Nephron progenitor cell (in vitro differentiated cells): Measurements from ENCODE around the gene DYRK1A.
"Not testable (repeated sequence)": the region's sequence is repeated elsewhere in the genome, so short reads cannot be mapped to it uniquely, and the experiment has no call there.

ENCODE experiments used
- DNase-seq: peaks from one replicate; pipeline ENCODE4 v3.0.0; 2021
- H3K27ac Mint-ChIP-seq: 2 replicates; pipeline ENCODE4 v1.8.0; 2021; ENCODE audit warnings: mild to moderate bottlenecking, moderate library complexity, mixed read lengths
- H3K27me3 Mint-ChIP-seq: 2 replicates; pipeline ENCODE4 v1.8.0; 2021; ENCODE audit warnings: mild to moderate bottlenecking, low read depth, mixed read lengths; ENCODE audit not compliant: poor library complexity
- H3K36me3 Mint-ChIP-seq: 2 replicates; pipeline ENCODE4 v1.8.0; 2021; ENCODE audit warnings: low read depth, mixed read lengths
- H3K4me1 Mint-ChIP-seq: 2 replicates; pipeline ENCODE4 v1.8.0; 2021; ENCODE audit warnings: mixed read lengths
- H3K4me3 Mint-ChIP-seq: 2 replicates; pipeline ENCODE4 v1.8.0; 2021; ENCODE audit warnings: mild to moderate bottlenecking, moderate library complexity, mixed read lengths
- H3K9me3 Mint-ChIP-seq: 2 replicates; pipeline ENCODE4 v1.8.0; 2021; ENCODE audit warnings: mild to moderate bottlenecking, moderate library complexity, mixed read lengths
- TF ChIP-seq, protein P1 (sequence below): fragments of 200-600 bp; sonication (generic); IDR thresholded peaks from 2 replicates; pipeline ENCODE4 v1.5.0; 2021; ENCODE audit warnings: antibody characterized with exemption

The DYRK1A gene

DNA sequence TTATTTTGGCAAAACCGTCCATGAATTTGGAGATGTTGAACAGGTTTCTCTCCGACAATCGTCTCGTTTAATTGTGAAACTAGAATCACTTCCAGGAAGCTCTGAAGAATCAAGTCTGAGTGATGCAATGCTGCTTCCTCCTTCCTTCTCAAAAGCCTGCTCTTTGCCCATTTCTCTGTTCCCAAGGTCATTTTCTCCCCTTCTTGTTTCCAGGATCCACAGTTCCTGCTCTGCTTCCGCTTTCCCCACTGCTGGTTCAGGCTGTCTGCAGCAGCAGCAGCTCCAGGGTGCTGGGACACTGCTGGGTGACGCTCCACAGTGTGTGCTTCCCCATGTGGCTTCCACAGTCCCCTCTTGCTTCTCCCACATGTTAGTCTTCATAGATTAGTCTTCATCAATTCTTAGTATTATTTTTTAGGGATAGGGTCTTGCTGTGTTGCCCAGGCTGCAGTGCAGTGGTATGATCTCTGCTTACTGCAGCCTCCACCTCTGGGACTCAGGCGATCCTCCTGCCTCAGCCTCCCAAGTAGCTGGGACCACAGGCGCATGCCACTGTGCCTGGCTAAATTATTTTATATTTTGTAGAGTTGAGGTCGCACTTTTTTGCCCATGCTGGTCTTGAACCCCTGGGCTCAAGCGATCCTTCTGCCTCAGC lies 156.2 kb downstream of the DYRK1A start:
- H3K27me3 Mint-ChIP-seq: no peaks in the 10 kb centered on the region
- DNase-seq: no peak
- peaks cover 10% of the 10 kb centered on the region for H3K9me3 Mint-ChIP-seq
- TF ChIP-seq, protein P1, sequence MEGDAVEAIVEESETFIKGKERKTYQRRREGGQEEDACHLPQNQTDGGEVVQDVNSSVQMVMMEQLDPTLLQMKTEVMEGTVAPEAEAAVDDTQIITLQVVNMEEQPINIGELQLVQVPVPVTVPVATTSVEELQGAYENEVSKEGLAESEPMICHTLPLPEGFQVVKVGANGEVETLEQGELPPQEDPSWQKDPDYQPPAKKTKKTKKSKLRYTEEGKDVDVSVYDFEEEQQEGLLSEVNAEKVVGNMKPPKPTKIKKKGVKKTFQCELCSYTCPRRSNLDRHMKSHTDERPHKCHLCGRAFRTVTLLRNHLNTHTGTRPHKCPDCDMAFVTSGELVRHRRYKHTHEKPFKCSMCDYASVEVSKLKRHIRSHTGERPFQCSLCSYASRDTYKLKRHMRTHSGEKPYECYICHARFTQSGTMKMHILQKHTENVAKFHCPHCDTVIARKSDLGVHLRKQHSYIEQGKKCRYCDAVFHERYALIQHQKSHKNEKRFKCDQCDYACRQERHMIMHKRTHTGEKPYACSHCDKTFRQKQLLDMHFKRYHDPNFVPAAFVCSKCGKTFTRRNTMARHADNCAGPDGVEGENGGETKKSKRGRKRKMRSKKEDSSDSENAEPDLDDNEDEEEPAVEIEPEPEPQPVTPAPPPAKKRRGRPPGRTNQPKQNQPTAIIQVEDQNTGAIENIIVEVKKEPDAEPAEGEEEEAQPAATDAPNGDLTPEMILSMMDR: no peak
- H3K4me1 Mint-ChIP-seq: peaks cover 5% of the 10 kb centered on the region
- H3K36me3 Mint-ChIP-seq: peaks cover 14% of the 10 kb centered on the region
- no peak overlapping the region for H3K27ac Mint-ChIP-seq
- no peak overlapping the region for H3K4me3 Mint-ChIP-seq

DNA sequence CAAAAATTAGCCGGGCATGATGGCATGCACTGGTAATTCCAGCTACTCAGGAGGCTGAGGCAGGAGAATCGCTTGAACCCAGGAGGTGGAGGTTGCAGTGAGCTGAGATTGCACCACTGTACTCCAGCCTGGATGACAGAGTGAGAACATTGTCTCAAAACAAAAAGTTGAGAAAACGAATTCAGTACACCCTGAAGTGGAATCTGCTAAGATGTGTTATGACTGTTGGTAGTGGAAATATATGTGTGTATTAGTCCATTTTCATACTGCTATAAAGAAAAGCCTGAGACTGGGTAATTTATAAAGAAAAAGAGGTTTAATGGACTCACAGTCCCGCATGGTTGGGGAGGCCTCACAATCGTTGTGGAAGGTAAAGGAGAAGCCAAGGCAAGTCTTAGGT lies 158.4 kb downstream of the DYRK1A start:
- not testable (repeated sequence) for DNase-seq, H3K36me3 Mint-ChIP-seq, H3K4me3 Mint-ChIP-seq, H3K27ac Mint-ChIP-seq, H3K9me3 Mint-ChIP-seq
- peaks cover 18% of the 10 kb centered on the region for H3K27me3 Mint-ChIP-seq
- H3K4me1 Mint-ChIP-seq: peaks cover 10% of the 10 kb centered on the region

DNA sequence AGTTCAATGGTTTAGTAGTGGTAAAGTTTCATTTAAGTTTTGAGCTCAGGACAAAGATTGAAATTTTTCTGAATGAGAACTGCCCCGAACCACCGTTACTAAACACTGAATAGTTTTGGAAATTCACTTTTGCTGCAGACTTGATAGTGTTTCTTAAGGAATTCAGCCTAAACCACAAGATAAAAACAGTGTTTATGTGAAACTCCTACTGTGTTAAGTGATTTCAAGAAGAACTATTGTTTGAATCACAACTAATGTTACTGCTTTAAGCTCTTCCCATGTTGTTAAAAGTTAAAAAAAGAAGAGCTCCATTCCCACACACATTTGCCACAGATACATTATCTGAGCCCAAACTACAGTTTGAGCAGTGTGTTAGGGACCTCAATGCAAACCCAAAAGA lies 159.2 kb downstream of the DYRK1A start:
- H3K27ac Mint-ChIP-seq: no peak overlapping the region
- H3K4me3 Mint-ChIP-seq: no peak overlapping the region
- TF ChIP-seq, protein P1: no peak
- peaks cover 4% of the 10 kb centered on the region for H3K36me3 Mint-ChIP-seq
- H3K9me3 Mint-ChIP-seq: peaks cover 10% of the 10 kb centered on the region
- no peak for DNase-seq
- peaks cover 19% of the 10 kb centered on the region for H3K27me3 Mint-ChIP-seq
- H3K4me1 Mint-ChIP-seq: peaks cover 12% of the 10 kb centered on the region

DNA sequence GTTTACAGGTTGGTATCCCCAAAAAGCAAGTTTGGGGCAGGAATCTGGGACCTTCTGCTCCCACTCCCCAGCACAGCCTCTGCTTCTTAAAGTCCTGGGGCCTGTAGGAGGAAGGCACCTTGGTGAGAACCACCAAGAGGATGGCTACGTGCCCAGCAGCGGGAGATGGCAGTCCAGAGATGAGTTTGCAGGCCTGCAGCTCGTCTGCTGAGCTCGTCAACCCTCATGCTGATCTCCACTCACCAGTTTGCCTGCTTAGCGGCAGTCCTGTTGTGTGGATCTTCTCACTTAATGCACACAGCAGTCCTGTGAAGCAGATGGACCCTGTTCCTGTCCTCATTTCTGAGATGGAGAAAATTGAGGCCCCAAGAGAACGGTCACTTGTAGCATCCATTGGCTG lies 160.5 kb downstream of the DYRK1A start:
- TF ChIP-seq, protein P1: no peak
- H3K27me3 Mint-ChIP-seq: peaks cover 21% of the 10 kb centered on the region
- peaks cover 4% of the 10 kb centered on the region for H3K36me3 Mint-ChIP-seq
- no peak overlapping the region for H3K4me3 Mint-ChIP-seq
- peaks cover 10% of the 10 kb centered on the region for H3K9me3 Mint-ChIP-seq
- DNase-seq: no peak
- H3K27ac Mint-ChIP-seq: no peak overlapping the region
- peaks cover 21% of the 10 kb centered on the region for H3K4me1 Mint-ChIP-seq

DNA sequence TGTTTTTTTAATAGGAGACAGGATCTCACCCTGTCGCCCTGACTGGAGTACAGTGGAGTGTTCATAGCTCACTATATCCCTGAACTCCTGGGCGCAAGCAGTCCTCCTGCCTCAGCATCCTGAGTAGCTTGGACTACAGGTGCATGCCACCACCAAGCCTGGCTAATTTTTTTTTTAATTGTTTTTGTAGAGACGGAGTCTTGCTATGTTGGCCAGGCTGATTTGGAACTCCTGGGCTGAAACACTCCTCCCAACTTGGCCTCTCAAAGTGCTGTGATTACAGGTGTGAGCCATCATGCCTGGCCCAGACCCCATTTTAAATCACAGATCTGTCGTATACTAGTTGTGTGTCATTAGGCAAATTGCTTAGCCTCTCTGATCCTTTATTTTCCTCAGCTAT lies 161.1 kb downstream of the DYRK1A start:
- peaks cover 24% of the 10 kb centered on the region for H3K4me1 Mint-ChIP-seq
- H3K36me3 Mint-ChIP-seq: peaks cover 4% of the 10 kb centered on the region
- H3K4me3 Mint-ChIP-seq: no peak overlapping the region
- DNase-seq: no peak
- TF ChIP-seq, protein P1: no peak
- peaks cover 25% of the 10 kb centered on the region for H3K27me3 Mint-ChIP-seq
- peaks cover 10% of the 10 kb centered on the region for H3K9me3 Mint-ChIP-seq
- H3K27ac Mint-ChIP-seq: no peak overlapping the region

DNA sequence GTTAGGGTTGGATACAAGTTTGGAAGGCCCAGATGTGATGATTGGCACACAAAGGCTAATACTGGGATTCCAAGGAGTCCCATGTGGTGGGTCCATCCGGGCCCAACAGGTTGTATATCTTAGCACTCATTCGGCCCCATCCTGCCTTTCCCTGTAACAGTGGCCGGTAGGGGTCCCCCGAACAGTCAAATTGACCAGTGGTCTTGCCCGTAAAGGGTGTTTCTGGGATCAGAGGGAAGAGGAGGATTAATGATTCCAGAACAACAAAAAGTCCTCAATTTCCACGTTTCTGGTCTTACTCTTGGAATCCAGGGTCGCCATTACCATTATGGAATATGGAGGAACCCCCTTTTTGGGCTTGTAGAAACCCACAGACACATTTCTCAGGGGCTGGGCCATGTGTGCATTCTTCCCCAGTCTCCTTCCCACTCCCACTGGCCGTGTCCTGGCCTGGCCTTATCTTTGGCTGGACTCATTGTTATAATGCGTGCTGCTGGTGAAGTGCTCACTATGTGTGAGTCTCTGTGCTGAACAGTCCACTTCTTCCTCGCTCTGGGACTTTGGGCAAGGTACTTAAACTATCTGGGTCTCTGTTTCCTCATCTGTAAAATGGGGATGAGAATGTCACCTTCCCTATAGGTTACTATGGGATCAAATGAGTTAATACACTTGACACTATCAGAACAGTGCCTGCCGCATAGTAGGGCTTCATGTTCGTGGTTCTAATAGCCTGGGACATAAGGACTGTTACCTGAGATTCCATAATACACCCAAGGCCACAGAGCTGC lies 161.8 kb downstream of the DYRK1A start:
- H3K4me3 Mint-ChIP-seq: no peak overlapping the region
- H3K27ac Mint-ChIP-seq: no peak overlapping the region
- H3K27me3 Mint-ChIP-seq: peaks cover 30% of the 10 kb centered on the region
- no peak for DNase-seq
- H3K36me3 Mint-ChIP-seq: peaks cover 4% of the 10 kb centered on the region
- TF ChIP-seq, protein P1: no peak
- peaks cover 24% of the 10 kb centered on the region for H3K4me1 Mint-ChIP-seq
- peaks cover 10% of the 10 kb centered on the region for H3K9me3 Mint-ChIP-seq
